ENCODE data around the gene CPNE2. TPM values are rescaled to one million over a fixed set of nuclear protein-coding genes. Genes with fewer than 3 reads are reported as not detected.

Gene CPNE2
- total and polyA plus RNA-seq, 10 of the 15 experiments (the other 5 are each of a cell fraction or from before 2014, with no cell fraction given) = 3.1 to 22.1 (median 9.9) TPM

DNA sequence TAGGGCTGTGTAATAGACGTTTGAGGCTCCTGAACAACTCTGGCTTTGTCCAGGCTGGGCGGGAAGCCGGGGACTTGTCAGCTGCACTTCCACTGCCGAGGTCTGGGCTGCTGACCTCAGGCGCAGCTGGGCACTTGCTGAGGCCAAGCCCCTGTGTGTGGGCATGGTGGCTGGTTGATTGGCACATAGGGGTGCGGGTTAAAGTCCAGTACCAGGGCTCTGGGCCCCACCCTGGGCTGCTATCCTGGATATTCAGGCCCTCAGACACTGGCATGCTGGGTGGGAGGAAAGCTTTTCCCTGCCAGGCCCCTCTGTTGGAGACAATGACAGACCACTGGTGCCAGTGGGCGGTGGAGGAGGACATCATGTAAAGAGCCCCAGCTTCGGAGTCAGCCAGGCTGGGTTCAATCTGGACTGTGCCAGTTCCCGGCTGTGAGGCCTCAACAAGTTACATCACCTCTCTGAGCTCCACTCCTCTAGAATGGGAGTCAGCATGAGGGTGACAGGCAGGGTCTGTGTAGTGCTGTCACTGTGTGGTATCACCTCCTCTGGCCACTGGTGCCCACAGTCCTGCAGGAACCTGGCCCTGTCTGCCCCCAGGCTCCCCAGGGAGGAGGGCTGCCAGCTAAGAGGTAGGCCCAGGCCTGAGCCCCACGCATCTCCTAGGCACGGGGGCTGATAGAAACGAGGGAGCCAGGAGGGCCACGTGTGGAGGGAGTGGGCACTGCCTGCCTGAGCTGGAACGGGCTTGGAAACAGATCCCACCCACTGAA lies 51.0 kb downstream of the CPNE2 start:
- DNase-seq (ENCODE audit: low read depth, low spot score) (no peak), FAIRE-seq (no peak), ATAC-seq (no peak)
- Histone ChIP-seq H3K4me2 (ENCODE audit: control insufficient read depth, insufficient read depth) (no peak overlapping the region), H3K27ac (ENCODE audit: control insufficient read depth, insufficient read depth) (no peak overlapping the region), H3K4me1 (ENCODE audit: control insufficient read depth, insufficient read depth, low read length) (peaks cover 23% of the 10 kb centered on the region), H3K9me3 (replicated peaks; ENCODE audit: control insufficient read depth, insufficient read depth, low read length) (no peaks in the 10 kb centered on the region), H4K20me1 (ENCODE audit: control insufficient read depth, insufficient read depth) (no peaks in the 10 kb centered on the region), H3K36me3 (ENCODE audit: control insufficient read depth in 2 of 2, insufficient read depth in 2 of 2, low read length in 1 of 2) (no peaks in the 10 kb centered on the region), H3K79me2 (ENCODE audit: control insufficient read depth, insufficient read depth, low read length) (no peaks in the 10 kb centered on the region), H3K9ac (ENCODE audit: control insufficient read depth, insufficient read depth, low read length) (no peak overlapping the region), H3K27me3 (replicated peaks in 1 of 2; ENCODE audit: control insufficient read depth in 2 of 2, insufficient read depth in 2 of 2, low read length in 1 of 2) (no peaks in the 10 kb centered on the region), H2AFZ (ENCODE audit: control insufficient read depth, low read depth, low read length) (no peak overlapping the region), H3K4me3 (no peak overlapping the region)
- CTCF ChIA-PET = interaction anchor here (0.5 to 1.1 kb wide), 3 partner anchors 32 to 677 kb away, joined by 3 read pairs; no protein-coding TSS in a partner anchor
- 67% methylated on average over 14 of the region's 14 CpGs for WGBS (ENCODE audit: insufficient coverage, insufficient replicate concordance, low lambda C conversion rate, missing lambda C conversion rate)
- RAD21 ChIA-PET (ENCODE audit: unreplicated experiment) = no interaction called here
- no TSS peak for BruUV-seq (replicated peaks)
- in situ Hi-C loops (cut with MboI) = no loop called here
- intact Hi-C loops (cut with micrococcal nuclease; ENCODE audit: unreplicated experiment) = no loop called here
- POLR2A ChIA-PET = no interaction called here
- SMC1A ChIA-PET (ENCODE audit: uncharacterized antibody, unreplicated experiment) = no interaction called here
- TF ChIP-seq, protein P1, sequence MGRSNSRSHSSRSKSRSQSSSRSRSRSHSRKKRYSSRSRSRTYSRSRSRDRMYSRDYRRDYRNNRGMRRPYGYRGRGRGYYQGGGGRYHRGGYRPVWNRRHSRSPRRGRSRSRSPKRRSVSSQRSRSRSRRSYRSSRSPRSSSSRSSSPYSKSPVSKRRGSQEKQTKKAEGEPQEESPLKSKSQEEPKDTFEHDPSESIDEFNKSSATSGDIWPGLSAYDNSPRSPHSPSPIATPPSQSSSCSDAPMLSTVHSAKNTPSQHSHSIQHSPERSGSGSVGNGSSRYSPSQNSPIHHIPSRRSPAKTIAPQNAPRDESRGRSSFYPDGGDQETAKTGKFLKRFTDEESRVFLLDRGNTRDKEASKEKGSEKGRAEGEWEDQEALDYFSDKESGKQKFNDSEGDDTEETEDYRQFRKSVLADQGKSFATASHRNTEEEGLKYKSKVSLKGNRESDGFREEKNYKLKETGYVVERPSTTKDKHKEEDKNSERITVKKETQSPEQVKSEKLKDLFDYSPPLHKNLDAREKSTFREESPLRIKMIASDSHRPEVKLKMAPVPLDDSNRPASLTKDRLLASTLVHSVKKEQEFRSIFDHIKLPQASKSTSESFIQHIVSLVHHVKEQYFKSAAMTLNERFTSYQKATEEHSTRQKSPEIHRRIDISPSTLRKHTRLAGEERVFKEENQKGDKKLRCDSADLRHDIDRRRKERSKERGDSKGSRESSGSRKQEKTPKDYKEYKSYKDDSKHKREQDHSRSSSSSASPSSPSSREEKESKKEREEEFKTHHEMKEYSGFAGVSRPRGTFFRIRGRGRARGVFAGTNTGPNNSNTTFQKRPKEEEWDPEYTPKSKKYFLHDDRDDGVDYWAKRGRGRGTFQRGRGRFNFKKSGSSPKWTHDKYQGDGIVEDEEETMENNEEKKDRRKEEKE (IDR thresholded peaks at IDR 0.05) = no peak
- TF ChIP-seq NRF1 (conservative IDR thresholded peaks at IDR 0.05; ENCODE audit: low read depth, low read length) (no peak), SREBF2 (IDR thresholded peaks at IDR 0.05; ENCODE audit: low read length) (no peak), ZNF24 (IDR thresholded peaks at IDR 0.05) (no peak), FOS (IDR thresholded peaks at IDR 0.05; ENCODE audit: borderline replicate concordance, extremely low read depth, insufficient read length) (no peak), CEBPB (IDR thresholded peaks at IDR 0.05; ENCODE audit: borderline replicate concordance in 1 of 2, low read depth in 2 of 2, low read length in 2 of 2) (no peak), HDAC6 (IDR thresholded peaks at IDR 0.05; ENCODE audit: unreplicated experiment) (no peak)
